H1 (cell line): ENCODE measurements around the gene ASB13. TPM values are rescaled to one million over a fixed set of nuclear protein-coding genes. Genes with fewer than 3 reads are reported as not detected.

Source experiments
- CBX5 ChIP-seq: fragments of 300-800, 300-1000 bp; sonication (generic); IDR thresholded peaks from 2 replicates; pipeline ENCODE4 v1.7.1; 2016; ENCODE audit warnings: antibody characterized with exemption, low read length, low read depth
- EZH2 ChIP-seq: fragments of 200-600 bp; sonication (generic); IDR thresholded peaks from 2 replicates; pipeline ENCODE4 v1.7.1; 2012; ENCODE audit warnings: low read depth, mild to moderate bottlenecking, moderate library complexity, low read length, inconsistent platforms; ENCODE audit not compliant: severe bottlenecking
- POLR2A ChIP-seq, 2 experiments: IDR thresholded peaks; 1 replicate in 1 of 2; 2 replicates in 1 of 2; pipeline ENCODE4 v1.6.1; 2011; ENCODE audit warnings: low read depth in 2 of 2, low read length in 2 of 2, mild to moderate bottlenecking in 2 of 2; ENCODE audit errors: control extremely low read depth in 1 of 2
- SIRT6 ChIP-seq: IDR thresholded peaks from one replicate; pipeline ENCODE4 v1.7.1; 2012; ENCODE audit warnings: low read length, inconsistent platforms
- SIX5 ChIP-seq: IDR thresholded peaks from 2 replicates; pipeline ENCODE4 v1.6.1; 2011; ENCODE audit warnings: mild to moderate bottlenecking, low read depth, low read length
- polyA plus RNA-seq, 7 experiments: library from polyadenylated mRNA; depleted of rRNA in 3 of 7; stranded (reverse) in 5 of 7; unstranded in 2 of 7; fragments of >200 nt in 5 of 7; fragments of 200-250 nt in 2 of 7; gene quantifications; 1 replicate in 5 of 7; 2 replicates in 1 of 7; 4 replicates in 1 of 7; pipeline versions ENCODE4 v1.2.1 to v1.2.3, GENCODE V29; 2011 to 2013; ENCODE audit warnings: missing spikeins in 2 of 7, mixed read lengths in 2 of 7
- total RNA-seq: library from RNA; stranded (reverse); fragmentation: NEBNext Ultra II Directional; extraction: Animal tissue kit (Norgen Biotek cat#: 25700); gene quantifications from 2 replicates; pipeline ENCODE4 v1.2.1, GENCODE V29; 2021
- TF ChIP-seq, protein P1 (sequence below), 3 experiments: IDR thresholded peaks; 1 replicate in 2 of 3; 2 replicates in 1 of 3; pipeline versions ENCODE4 v1.5.1 to v1.6.1; 2011; ENCODE audit warnings: low read length in 3 of 3, mild to moderate bottlenecking in 3 of 3, inconsistent platforms in 2 of 3, low read depth in 1 of 3, moderate library complexity in 1 of 3; ENCODE audit not compliant: insufficient read depth in 1 of 3; ENCODE audit errors: control extremely low read depth in 1 of 3

Gene ASB13
- total and polyA plus RNA-seq, 2 of the 8 experiments (the other 6 are each of a cell fraction or from before 2014, with no cell fraction given): 12.3 to 20.2 TPM

- TF ChIP-seq, protein P1, sequence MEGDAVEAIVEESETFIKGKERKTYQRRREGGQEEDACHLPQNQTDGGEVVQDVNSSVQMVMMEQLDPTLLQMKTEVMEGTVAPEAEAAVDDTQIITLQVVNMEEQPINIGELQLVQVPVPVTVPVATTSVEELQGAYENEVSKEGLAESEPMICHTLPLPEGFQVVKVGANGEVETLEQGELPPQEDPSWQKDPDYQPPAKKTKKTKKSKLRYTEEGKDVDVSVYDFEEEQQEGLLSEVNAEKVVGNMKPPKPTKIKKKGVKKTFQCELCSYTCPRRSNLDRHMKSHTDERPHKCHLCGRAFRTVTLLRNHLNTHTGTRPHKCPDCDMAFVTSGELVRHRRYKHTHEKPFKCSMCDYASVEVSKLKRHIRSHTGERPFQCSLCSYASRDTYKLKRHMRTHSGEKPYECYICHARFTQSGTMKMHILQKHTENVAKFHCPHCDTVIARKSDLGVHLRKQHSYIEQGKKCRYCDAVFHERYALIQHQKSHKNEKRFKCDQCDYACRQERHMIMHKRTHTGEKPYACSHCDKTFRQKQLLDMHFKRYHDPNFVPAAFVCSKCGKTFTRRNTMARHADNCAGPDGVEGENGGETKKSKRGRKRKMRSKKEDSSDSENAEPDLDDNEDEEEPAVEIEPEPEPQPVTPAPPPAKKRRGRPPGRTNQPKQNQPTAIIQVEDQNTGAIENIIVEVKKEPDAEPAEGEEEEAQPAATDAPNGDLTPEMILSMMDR (IDR thresholded peaks at IDR 0.05; ENCODE audit: control extremely low read depth in 1 of 3, insufficient read depth in 1 of 3, low read depth in 1 of 3, low read length in 3 of 3): no peak
- TF ChIP-seq EZH2 (no peak), POLR2A (IDR thresholded peaks at IDR 0.05; ENCODE audit: control extremely low read depth in 1 of 2, low read depth in 2 of 2, low read length in 2 of 2) (no peak), SIRT6 (no peak), CBX5 (no peak), SIX5 (no peak)
Observed at GRCh38 chr10:5608608-5609220, 57.7 kb downstream of the ASB13 start (continued).
